Endothelial cell of umbilical vein (primary cell): Measurements from ENCODE around the gene ARHGAP21.

Experiments used
- CTCF ChIP-seq, 2 donors: IDR thresholded peaks; 1 replicate in 1 of 2; 2 replicates in 1 of 2; pipeline ENCODE4 v1.5.1; 2011; ENCODE audit warnings: low read length in 2 of 2, mild to moderate bottlenecking in 2 of 2, moderate library complexity in 2 of 2, control low read depth in 1 of 2, inconsistent platforms in 1 of 2, low read depth in 1 of 2; ENCODE audit not compliant: insufficient read depth in 1 of 2; ENCODE audit errors: extremely low read depth in 1 of 2
- EZH2 ChIP-seq: IDR thresholded peaks from 2 replicates; pipeline ENCODE4 v1.6.1; 2012; ENCODE audit warnings: borderline replicate concordance, low read depth, mild to moderate bottlenecking, moderate library complexity, low read length, inconsistent platforms; ENCODE audit not compliant: severe bottlenecking
- FOS ChIP-seq: IDR thresholded peaks from 2 replicates; pipeline ENCODE4 v1.6.1; 2011; ENCODE audit warnings: mild to moderate bottlenecking, low read length, moderate library complexity, borderline replicate concordance; ENCODE audit not compliant: insufficient read depth
- JUN ChIP-seq: IDR thresholded peaks from 2 replicates; pipeline ENCODE4 v1.6.1; 2011; ENCODE audit warnings: borderline replicate concordance, low read depth; ENCODE audit not compliant: insufficient read length, insufficient read depth
- MAX ChIP-seq: IDR thresholded peaks from 2 replicates; pipeline ENCODE4 v1.6.1; 2011; ENCODE audit not compliant: insufficient read depth, insufficient read length
- POLR2A ChIP-seq: IDR thresholded peaks from 2 replicates; pipeline ENCODE4 v1.6.1; 2012; ENCODE audit warnings: low read depth, mild to moderate bottlenecking, control low read depth, low read length
- POLR2AphosphoS5 ChIP-seq: IDR thresholded peaks from 2 replicates; pipeline ENCODE4 v1.6.1; 2012; ENCODE audit warnings: low read depth, mild to moderate bottlenecking, control low read depth, low read length, moderate library complexity; ENCODE audit not compliant: insufficient read depth

GRCh38 chr10:24668247-24668646 lies 55.4 kb downstream of the ARHGAP21 start:
- no peak for TF ChIP-seq CTCF (IDR thresholded peaks at IDR 0.05; ENCODE audit: extremely low read depth in 1 of 2, insufficient read depth in 1 of 2, low read depth in 1 of 2, low read length in 2 of 2)
- no peak for TF ChIP-seq EZH2
- no peak for TF ChIP-seq FOS
- TF ChIP-seq JUN = no peak
- no peak for TF ChIP-seq MAX
- TF ChIP-seq POLR2A = no peak
- no peak for TF ChIP-seq POLR2AphosphoS5
